Activated CD4-positive, CD25-positive, alpha-beta regulatory T cell treated with anti-CD3 and anti-CD28 coated beads, Interleukin-2, amount 50 U/mL, for 72 hours (primary cell): ENCODE measurements around the gene FLYWCH1.

Experiments used
- DNase-seq: peaks from one replicate; pipeline ENCODE4 v3.0.0; 2021

Gene FLYWCH1, protein sequence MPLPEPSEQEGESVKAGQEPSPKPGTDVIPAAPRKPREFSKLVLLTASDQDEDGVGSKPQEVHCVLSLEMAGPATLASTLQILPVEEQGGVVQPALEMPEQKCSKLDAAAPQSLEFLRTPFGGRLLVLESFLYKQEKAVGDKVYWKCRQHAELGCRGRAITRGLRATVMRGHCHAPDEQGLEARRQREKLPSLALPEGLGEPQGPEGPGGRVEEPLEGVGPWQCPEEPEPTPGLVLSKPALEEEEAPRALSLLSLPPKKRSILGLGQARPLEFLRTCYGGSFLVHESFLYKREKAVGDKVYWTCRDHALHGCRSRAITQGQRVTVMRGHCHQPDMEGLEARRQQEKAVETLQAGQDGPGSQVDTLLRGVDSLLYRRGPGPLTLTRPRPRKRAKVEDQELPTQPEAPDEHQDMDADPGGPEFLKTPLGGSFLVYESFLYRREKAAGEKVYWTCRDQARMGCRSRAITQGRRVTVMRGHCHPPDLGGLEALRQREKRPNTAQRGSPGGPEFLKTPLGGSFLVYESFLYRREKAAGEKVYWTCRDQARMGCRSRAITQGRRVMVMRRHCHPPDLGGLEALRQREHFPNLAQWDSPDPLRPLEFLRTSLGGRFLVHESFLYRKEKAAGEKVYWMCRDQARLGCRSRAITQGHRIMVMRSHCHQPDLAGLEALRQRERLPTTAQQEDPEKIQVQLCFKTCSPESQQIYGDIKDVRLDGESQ

DNA sequence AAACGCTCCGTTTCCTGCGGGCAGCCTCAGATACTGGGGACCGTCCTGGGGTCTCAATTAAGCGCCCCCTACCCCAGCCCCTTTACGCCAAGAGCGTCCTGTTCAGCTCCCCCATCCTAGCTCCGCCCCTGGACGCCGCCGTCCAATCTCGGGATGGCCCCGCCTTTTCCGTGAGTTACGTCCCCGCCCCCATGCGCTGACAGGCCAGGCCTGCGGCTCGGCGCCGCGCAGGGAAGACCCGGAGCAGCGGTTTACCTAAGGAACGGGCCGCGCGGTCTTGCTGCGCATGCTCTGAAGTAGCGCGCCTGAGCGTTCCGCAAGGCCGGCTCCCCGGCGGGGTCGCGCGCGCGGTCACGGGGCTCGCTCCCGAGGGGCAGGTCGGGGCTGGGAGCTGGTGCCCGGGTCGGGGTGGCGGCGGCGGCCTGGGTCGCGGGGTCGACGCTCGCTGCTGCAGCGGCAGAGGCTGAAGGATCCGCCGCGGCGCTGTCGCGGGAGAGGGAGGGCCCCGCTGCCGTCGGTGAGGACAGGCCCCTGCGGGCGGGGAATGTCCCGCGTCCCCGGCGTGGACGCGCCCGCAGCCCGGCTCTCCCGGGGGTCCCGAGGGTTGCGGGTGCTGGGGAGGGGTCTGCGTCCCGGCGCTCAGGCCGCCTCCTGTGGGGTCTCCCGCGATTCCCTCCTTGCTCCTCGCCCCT lies at the start of gene FLYWCH1:
Gene FLYWCH1, plus strand, starts transcription at position 294 of the 692 bp plus-strand sequence. CDS start 17,755 bp downstream, outside the sequence.
- peak; percentile 99 for DNase-seq

- no peak for DNase-seq
Observed at GRCh38 chr16:2865651-2866050, 46.1 kb upstream of the FLYWCH1 start.

GRCh38 chr16:2866431-2866830 lies 45.3 kb upstream of the FLYWCH1 start:
- DNase-seq = no peak

- DNase-seq = no peak
Observed at GRCh38 chr16:2867661-2867986, 44.1 kb upstream of the FLYWCH1 start.

DNA sequence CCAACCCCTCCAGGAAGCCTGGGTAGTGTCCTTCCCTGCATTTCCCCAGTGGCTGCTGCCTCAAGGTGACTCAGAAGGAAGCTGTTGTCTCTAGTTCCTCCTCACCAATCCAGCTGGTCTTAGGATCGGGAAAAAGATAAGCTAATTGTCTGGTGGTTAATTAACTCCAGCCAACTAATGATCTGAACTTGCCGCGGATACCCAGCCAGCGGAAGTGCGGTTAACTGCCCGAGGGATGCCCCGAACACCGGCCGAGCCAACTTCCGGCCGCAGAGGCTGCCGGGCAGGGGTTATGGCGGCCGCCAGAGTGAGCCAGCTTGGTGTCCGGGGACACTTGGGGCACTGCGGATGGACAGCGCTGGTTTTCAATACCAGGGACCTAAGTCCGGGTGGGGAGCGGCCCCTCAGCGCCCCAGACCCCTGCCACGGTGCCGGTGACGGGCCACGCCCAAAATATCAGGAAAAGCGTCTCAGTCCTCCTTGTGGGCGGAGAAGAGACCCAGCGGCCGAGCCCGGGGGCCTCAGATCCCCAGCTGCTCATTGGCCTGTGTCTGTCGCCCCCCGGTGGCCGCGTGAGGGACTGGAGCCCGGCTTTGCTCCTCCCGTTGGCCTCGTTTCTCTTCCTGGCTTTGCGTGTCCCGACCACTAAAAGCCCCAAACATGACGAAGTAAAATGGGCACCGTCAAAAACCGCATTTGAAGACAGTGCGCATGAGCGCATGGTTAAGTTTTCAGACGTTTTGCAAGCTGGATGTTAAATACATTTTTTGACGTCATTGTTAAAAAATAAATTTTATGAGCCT lies 43.5 kb upstream of the FLYWCH1 start:
- DNase-seq = peak; percentile 97

DNA sequence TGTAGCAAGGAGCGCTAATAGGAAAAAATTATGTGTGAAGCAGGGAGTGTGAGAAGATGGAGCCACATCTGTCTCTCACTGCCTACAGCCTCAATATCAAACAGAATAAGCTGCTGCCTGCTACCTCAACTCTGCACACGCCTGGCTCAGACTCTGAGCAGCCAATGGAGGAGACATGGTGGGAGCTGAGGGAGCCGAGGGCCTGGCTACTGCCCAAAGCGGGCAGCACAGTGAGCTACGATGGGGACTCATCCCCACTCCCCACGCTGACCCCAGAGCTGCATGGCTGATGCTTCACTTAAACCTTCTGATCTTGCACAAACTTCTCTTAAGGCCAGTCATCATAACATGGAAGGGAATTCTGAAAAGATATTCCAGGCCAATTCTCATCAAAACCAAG lies 39.8 kb upstream of the FLYWCH1 start:
- DNase-seq = no peak

GRCh38 chr16:2874032-2874911 lies 37.5 kb upstream of the FLYWCH1 start:
- no peak for DNase-seq

- DNase-seq = peak; percentile 75
Observed at GRCh38 chr16:2874912-2875362, 36.8 kb upstream of the FLYWCH1 start.

- DNase-seq = no peak
Observed at GRCh38 chr16:2879854-2880508, 31.8 kb upstream of the FLYWCH1 start.

DNA sequence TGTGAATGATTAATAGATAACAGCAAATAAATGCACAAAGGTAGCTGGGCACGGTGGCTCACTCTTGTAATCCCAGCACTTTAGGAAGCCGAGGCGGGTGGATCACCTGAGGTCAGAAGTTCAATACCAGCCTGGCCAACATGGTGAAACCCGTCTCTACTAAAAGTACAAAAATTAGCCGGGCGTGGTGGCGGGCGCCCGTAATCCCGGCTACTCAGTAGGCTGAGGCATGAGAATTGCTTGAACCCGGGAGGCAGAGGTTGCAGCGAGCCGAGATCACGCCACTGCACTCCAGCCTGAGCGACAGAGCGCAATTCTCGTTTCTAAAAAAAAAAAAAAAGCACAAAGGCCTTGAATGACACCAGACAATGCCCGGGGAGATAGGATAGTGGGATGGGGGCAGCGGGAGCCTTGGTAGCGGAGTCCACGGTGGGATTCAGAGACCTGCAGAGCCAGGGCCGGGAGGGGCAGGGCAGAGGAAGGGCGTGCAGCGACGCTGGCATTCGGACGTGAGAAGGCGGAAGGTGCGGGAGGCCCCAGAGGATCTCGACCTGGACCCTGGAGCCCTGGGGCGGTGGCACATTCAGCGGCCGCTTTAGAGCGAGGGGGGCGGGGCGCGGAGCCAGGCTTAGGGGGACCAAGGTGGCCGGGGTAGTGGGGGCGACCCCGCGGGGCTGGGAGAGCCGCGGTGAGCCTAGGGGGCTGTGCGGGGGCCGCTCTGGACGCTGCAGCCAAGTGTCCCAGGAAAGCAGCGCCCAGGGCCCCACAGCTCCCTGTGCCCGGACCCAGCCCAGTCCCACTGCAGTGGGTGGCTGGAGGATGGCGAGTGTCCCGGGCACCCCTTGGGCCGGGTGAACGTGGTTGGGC lies 29.7 kb upstream of the FLYWCH1 start:
- no peak for DNase-seq

DNA sequence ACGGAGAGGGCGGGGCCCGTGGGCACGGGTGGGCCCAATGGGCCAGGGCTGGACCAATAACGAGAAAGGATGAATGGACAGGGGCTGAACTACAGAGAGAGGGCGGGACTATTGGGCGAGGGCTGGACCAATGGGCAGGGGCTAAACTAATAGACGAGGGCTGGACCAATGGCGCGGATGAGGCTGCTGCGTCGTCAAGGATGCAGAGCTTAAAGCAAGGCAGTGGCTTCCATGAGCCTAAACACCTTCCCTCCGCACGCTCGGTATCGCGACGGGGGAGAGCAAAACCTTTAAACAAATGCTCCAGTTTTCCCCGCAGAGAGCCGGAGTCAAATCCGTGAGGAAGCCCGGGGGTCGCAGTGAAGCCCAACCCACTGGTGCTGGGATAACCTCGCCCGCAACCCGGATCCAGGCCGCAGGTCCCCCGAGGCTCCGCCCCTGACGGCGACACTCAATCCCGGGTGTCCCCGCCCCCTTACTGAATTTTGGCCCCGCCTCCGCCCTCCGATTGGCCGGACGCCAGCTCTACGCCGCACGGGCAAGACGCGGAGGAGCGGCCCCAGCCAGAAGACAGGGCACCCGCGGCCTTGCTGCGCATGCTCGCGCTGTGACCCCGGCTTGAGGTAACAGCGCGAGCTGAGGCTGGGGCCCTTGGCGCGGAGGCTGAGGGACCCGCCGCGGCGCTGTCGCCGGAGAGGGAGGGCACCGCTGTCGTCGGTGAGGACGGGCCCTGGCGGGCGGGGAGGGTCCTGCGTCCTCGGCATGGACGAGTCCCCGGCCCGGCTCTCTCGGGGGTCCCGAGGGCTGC lies 28.9 kb upstream of the FLYWCH1 start, which contains the start of gene FLYWCH2:
Gene FLYWCH2, plus strand, starts transcription at position 566 of the 808 bp plus-strand sequence. CDS start 13,235 bp downstream, outside the sequence.
- DNase-seq = peak; percentile 100

DNA sequence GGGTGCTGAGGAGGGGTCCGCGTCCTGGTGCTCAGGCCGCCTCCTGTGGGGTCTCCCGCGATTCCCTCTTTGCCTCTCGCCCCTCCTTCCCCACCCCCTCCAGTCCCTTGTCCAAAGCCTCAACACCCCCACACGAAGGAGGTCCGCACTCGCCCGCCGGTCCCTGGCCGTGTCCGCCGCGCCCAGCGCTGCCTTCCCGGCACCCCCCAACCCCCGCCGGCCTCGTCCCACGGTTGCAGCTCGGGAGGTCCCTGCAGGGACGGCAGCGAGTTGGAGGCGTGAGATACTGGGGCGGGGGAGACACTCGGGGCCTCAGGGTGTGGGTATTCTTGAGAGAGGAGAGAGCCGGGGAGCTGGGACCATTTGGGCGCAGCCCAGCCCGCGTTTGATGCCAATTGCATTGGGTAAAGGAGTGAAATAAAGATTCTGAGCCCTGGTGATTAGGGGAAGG lies 28.2 kb upstream of the FLYWCH1 start:
- no peak for DNase-seq

DNA sequence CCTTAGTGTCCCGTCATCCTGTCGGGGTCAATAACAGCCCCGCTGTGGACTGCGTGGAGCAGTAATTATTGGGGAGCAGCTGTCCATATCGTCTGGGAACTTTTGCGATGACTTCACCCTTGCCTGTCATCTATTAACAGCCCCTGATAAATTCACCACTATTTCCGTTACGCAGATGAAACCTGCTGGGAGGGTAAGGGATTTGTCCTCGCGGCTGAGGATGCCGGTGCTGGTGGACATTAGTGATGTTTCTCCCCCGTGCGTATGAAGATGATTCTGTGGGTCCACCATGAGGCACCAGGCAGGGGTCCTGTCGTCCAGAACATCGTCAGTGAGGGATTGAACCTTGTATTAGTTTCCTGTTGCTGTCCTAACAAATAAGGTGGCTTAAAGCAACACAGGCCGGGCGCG lies 27.7 kb upstream of the FLYWCH1 start:
- DNase-seq = no peak

- DNase-seq = no peak
Observed at GRCh38 chr16:2894231-2894630, 17.5 kb upstream of the FLYWCH1 start.

- DNase-seq = no peak
Observed at GRCh38 chr16:2895813-2896212, 15.9 kb upstream of the FLYWCH1 start.

DNA sequence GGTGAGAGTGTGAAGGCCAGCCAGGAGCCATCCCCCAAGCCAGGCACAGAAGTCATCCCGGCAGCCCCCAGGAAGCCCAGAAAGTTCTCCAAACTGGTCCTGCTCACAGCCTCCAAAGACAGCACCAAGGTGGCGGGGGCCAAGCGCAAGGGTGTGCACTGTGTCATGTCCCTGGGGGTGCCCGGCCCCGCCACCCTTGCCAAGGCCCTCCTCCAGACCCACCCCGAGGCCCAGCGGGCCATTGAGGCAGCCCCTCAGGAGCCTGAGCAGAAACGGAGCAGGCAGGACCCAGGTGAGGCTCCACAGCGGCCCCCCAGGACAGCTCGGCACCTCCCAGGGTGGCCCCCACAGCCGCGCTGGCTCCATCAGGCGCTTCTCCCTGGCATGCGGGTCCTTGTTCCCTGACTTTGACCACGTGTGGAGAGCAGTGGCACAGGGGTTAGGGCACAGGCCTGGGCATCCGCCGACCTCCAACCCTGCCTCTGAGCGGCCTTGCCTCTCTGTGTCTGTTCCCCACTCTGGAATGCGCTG lies 15.2 kb upstream of the FLYWCH1 start:
- no peak for DNase-seq

DNA sequence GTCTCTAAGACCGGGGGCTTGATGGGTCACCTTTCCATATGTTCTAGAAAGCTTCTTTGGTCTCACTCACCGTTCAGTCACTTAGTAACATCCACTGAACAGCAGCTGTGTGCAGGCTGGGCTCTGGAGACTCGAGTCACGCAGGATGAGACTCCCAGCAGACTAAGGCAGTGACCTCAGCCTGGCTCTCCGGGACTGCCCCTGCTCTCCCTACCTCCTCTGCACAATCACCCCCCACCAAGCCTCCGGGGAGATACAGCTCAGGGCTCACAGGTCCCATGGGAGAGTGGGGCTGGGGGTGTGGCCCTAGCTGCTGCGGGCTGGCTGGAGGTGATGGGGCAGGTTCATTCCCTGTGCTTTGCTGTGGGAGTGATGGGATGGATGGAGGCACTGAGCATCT lies 14.6 kb upstream of the FLYWCH1 start:
- DNase-seq = no peak

DNA sequence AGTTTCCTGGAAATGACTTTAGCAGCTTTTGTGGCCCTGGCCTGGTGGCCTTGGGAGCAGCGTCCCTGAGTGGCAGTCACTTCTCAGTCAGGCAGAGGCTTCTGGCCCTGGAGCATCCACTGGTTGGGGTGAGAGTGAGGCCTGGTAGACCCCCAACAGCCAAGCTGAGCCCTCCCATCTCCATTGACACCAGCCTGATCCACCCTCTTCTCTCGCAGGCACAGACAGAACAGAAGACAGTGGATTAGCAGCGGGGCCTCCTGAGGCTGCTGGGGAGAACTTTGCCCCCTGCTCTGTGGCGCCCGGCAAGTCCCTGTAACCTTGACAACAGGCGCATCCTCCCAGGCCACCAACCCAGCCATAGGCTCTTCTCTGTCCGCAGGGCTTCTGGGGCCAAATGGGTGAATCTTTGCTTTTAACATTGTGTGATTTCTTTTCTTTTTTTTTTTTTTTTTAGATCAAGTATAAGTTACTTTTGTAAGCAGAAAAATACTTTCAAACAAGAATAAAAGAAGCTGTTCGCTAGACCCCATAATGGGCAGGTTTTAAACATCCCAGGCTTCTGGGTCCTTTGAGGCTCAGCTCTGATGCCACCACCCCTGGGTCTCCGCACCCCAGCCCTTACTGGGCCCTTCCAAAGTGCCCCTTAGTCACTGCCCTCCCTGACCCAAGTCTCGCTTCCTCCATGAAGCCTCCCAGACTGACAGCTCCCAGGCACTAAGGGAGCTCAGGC lies 12.7 kb upstream of the FLYWCH1 start:
- no peak for DNase-seq
